RWPE2 (cell line): ENCODE data around the gene SLC9A2.

Experiments
- ATAC-seq: fragments of 200-7000 bp; cut with Tn5 transposase; 3 replicates; pipeline ENCODE4 v1.9.1; 2021; ENCODE audit warnings: low read depth
- DNase-seq: peaks from one replicate; pipeline ENCODE4 v3.0.0-alpha.2; 2020; ENCODE audit warnings: low spot score
- H3K27ac ChIP-seq: fragments of 450-650 bp; 2 replicates; pipeline ENCODE4 v1.5.1; 2017; ENCODE audit warnings: mild to moderate bottlenecking; ENCODE audit not compliant: poor library complexity, severe bottlenecking
- H3K27me3 ChIP-seq: fragments of 250-450 bp; sonication (Bioruptor Pico); 2 replicates; pipeline ENCODE4 v1.5.1; 2021; ENCODE audit warnings: mild to moderate bottlenecking, moderate library complexity; ENCODE audit not compliant: insufficient read depth, poor library complexity, severe bottlenecking
- H3K36me3 ChIP-seq: fragments of 250-450 bp; sonication (Bioruptor Pico); 2 replicates; pipeline ENCODE4 v1.5.1; 2020; ENCODE audit warnings: low read depth, mild to moderate bottlenecking, moderate library complexity
- H3K4me1 ChIP-seq: fragments of 250-450 bp; sonication (Bioruptor Pico); 2 replicates; pipeline ENCODE4 v1.5.1; 2021; ENCODE audit warnings: mild to moderate bottlenecking, moderate library complexity; ENCODE audit not compliant: insufficient read depth, poor library complexity, severe bottlenecking
- H3K4me3 ChIP-seq: fragments of 250-450 bp; sonication (Bioruptor Pico); 2 replicates; pipeline ENCODE4 v1.5.1; 2021; ENCODE audit warnings: mild to moderate bottlenecking, moderate library complexity; ENCODE audit not compliant: severe bottlenecking
- H3K9me3 ChIP-seq: fragments of 250-450 bp; sonication (Bioruptor Pico); 2 replicates; pipeline ENCODE4 v1.5.1; 2021; ENCODE audit warnings: mild to moderate bottlenecking, moderate library complexity; ENCODE audit not compliant: severe bottlenecking
- TF ChIP-seq, protein P1 (sequence below): fragments of 450-650 bp; IDR thresholded peaks from one replicate; pipeline ENCODE4 v1.5.1; 2017; ENCODE audit warnings: mild to moderate bottlenecking, moderate library complexity; ENCODE audit not compliant: poor library complexity, severe bottlenecking

The SLC9A2 gene

DNA sequence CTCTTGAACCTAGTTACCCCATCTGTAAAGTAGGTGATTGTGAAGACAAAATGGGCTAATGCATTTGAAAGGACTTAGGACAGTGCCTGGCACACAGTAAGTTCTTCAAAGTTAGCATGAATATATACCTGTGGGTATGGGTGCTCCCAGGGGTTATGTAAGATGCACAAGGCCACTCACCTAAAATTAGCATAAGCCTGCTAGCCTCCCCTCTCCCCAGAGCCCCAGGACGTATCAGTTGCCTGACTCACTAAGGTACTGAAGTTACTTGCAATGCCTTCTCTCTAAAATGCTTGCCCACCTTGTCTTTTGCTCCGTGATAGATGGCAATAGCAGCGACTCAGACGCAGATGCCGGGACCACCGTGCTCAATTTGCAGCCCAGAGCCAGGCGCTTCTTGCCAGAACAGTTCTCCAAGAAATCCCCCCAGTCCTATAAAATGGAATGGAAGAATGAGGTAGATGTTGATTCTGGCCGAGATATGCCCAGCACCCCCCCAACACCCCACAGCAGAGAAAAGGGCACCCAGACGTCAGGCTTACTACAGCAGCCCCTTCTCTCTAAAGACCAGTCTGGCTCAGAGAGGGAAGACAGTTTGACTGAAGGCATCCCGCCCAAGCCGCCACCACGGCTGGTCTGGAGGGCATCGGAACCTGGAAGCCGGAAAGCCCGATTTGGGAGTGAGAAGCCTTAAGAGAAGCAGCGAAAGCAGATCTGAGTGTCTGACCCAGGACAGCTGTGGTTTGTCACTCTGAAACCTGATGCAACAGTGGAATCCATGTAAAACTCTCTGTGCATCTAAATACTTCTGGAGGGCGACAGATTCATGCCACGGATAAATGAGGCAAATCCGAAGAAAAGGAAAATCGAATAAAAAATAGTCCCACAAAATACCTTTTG lies 88.7 kb downstream of the SLC9A2 start:
- Histone ChIP-seq H3K36me3 (no peaks in the 10 kb centered on the region), H3K27ac (no peak overlapping the region), H3K9me3 (no peaks in the 10 kb centered on the region), H3K27me3 (no peaks in the 10 kb centered on the region), H3K4me1 (peaks cover 11% of the 10 kb centered on the region), H3K4me3 (no peak overlapping the region)
- TF ChIP-seq, protein P1, sequence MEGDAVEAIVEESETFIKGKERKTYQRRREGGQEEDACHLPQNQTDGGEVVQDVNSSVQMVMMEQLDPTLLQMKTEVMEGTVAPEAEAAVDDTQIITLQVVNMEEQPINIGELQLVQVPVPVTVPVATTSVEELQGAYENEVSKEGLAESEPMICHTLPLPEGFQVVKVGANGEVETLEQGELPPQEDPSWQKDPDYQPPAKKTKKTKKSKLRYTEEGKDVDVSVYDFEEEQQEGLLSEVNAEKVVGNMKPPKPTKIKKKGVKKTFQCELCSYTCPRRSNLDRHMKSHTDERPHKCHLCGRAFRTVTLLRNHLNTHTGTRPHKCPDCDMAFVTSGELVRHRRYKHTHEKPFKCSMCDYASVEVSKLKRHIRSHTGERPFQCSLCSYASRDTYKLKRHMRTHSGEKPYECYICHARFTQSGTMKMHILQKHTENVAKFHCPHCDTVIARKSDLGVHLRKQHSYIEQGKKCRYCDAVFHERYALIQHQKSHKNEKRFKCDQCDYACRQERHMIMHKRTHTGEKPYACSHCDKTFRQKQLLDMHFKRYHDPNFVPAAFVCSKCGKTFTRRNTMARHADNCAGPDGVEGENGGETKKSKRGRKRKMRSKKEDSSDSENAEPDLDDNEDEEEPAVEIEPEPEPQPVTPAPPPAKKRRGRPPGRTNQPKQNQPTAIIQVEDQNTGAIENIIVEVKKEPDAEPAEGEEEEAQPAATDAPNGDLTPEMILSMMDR: no peak
- DNase-seq (no peak), ATAC-seq (no peak)

DNA sequence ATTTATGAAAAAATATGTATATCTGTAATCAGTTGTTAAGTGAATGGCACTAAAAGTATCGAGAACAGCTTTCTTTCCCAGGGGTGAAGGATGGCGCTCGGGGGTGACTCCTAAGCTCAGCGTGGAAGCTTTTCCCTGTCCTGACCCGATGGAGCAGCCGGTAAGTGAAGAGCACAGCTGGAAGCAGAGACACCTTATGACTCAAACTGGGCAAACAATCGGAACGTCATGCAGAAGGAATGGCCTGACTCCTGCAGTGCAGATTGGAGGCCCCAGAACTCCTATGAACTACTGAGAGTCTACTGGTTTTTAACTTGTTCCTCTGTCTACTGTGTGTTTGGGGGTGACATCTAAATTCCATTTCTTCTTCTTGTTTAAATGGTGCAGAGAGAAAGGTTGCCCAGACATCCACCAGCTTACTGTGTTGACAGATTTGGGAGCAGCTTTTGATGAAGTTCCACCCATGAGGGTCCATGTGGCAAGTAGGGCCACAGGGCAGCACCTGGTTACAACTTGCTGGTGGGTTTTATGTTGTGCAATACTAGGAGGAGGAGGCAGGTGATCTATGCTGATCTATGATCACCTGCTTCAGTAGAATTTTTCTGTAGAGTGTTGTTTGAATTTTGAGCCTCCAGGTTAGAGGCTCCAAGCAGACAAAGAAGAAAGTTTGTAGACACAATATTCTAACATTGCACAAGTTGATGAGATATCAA lies 89.7 kb downstream of the SLC9A2 start:
- Histone ChIP-seq H3K36me3 (no peaks in the 10 kb centered on the region), H3K4me3 (no peak overlapping the region), H3K27me3 (no peaks in the 10 kb centered on the region), H3K4me1 (peaks cover 11% of the 10 kb centered on the region), H3K27ac (no peak overlapping the region), H3K9me3 (no peaks in the 10 kb centered on the region)
- TF ChIP-seq, protein P1: no peak
- DNase-seq: peak; percentile 64
- ATAC-seq: peak; percentile 100

DNA sequence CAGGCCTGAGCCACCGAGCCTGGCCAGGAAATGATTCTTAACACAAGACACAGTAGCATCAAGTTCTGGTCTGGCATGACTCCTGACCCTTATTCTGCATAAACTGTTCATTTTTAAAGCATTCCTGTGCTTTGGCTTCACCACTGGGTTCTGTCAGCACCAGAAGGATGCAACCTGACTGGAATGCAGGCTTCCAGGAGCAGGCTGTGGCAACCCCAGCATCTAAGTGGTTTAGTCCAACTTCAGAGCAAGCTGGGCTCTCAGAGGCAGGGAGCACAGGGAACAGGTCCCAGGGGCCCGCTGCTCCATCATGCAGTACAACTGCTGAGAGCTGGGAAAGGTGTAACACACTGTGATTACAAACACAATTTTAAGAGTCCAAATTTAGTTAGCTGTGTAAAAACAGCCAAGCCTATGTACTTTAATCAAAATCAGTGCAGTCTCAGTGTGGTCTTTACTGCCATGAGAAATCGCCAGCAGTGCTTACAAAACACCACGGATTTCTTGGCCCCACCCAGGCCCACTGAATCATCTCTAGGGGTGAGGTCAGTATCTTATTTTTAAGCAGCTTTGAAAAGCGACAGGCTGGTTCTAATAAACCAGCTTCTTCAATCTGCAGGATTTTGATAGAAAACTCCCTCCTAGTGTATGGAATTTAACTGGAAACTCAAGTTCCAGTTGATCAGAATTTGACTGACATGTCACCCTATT lies 98.1 kb downstream of the SLC9A2 start:
- H3K36me3 ChIP-seq: peaks cover 21% of the 10 kb centered on the region
- H3K27ac ChIP-seq: no peak overlapping the region
- no peaks in the 10 kb centered on the region for H3K4me1 ChIP-seq
- no peaks in the 10 kb centered on the region for H3K9me3 ChIP-seq
- peak; percentile 66 for ATAC-seq
- H3K27me3 ChIP-seq: no peaks in the 10 kb centered on the region
- DNase-seq: no peak
- TF ChIP-seq, protein P1: no peak
- no peak overlapping the region for H3K4me3 ChIP-seq

DNA sequence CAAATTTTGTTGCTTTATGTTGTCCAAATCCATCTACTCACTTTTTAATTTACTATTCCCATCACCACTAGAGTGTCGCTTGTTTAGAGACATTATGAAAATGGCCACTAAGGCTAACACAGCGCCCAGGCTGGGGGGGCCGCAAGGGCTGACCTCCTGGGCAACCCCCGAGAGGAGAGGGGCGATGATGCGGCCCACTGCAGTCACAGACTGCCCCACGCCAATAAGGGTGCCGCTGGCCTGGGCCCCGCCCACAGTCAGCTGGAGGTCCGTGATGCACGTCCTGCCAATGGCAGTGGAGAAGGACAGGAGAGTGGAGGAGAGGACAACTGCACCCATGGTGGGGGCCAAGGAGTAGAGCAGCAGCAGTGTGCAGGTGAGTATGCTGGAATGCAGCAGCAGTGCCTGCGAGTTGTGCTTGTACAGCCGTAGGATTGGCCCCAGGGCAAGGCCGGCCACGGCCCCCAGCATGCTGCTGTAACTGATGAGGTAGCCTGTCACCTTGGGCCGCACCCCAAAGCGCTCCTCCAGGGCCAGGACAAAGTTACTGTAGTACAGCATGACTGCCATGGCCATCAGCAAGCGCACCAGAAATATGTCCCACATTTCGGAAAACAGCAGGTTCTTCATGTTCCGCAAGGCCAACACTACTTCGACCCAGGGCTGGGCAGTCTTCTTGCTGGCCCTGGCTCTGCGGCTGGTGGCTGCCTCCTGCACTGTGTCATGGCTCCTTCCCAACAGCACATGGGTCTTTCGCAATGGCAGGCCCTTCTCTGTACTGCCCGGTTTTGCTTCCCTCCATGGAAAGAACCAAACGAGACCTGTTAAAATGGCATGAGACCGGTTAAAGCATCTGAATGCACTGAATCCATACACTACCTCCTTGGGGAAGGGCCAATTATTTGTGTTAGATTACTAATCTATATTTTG lies 99.3 kb downstream of the SLC9A2 start:
- H3K9me3 ChIP-seq: no peaks in the 10 kb centered on the region
- no peak overlapping the region for H3K27ac ChIP-seq
- no peak for ATAC-seq
- no peaks in the 10 kb centered on the region for H3K4me1 ChIP-seq
- TF ChIP-seq, protein P1: no peak
- H3K27me3 ChIP-seq: no peaks in the 10 kb centered on the region
- peaks cover 23% of the 10 kb centered on the region for H3K36me3 ChIP-seq
- DNase-seq: no peak
- no peak overlapping the region for H3K4me3 ChIP-seq
